ENCODE measurements around the gene PCYOX1L.

PCYOX1L gene

GRCh38 chr5:149357370-149358293 is at the start of gene PCYOX1L:
Gene PCYOX1L, plus strand, starts transcription at chr5:149358046. Its CDS starts 23 bp downstream, at chr5:149358069.
- DNase-seq = peak; percentile 97

GRCh38 chr5:149309354-149309753 is 48.5 kb upstream of the PCYOX1L start:
- no peak for DNase-seq

- DNase-seq = no peak
Observed at GRCh38 chr5:149310488-149310887, 47.4 kb upstream of the PCYOX1L start.

- DNase-seq = no peak
Observed at GRCh38 chr5:149310947-149311658, 46.7 kb upstream of the PCYOX1L start.

GRCh38 chr5:149313151-149313841 is 44.5 kb upstream of the PCYOX1L start:
- peak; percentile 43 for DNase-seq

GRCh38 chr5:149314571-149315111 is 43.2 kb upstream of the PCYOX1L start:
- DNase-seq = no peak

- DNase-seq = no peak
Observed at GRCh38 chr5:149315753-149316152, 42.1 kb upstream of the PCYOX1L start.

- DNase-seq = no peak
Observed at GRCh38 chr5:149317281-149318048, 40.4 kb upstream of the PCYOX1L start.

GRCh38 chr5:149319174-149319573 is 38.7 kb upstream of the PCYOX1L start:
- no peak for DNase-seq

- peak; percentile 71 for DNase-seq
Observed at GRCh38 chr5:149320791-149321330, 37.0 kb upstream of the PCYOX1L start.

GRCh38 chr5:149322518-149322917 is 35.3 kb upstream of the PCYOX1L start:
- no peak for DNase-seq

- DNase-seq = no peak
Observed at GRCh38 chr5:149323210-149323609, 34.6 kb upstream of the PCYOX1L start.

GRCh38 chr5:149323621-149324205 is 34.1 kb upstream of the PCYOX1L start:
- no peak for DNase-seq

GRCh38 chr5:149324641-149325040 is 33.2 kb upstream of the PCYOX1L start:
- DNase-seq = no peak

- DNase-seq = no peak
Observed at GRCh38 chr5:149325166-149325735, 32.6 kb upstream of the PCYOX1L start.

GRCh38 chr5:149325894-149326293 is 32.0 kb upstream of the PCYOX1L start:
- DNase-seq = no peak

GRCh38 chr5:149326611-149327010 is 31.2 kb upstream of the PCYOX1L start:
- no peak for DNase-seq

GRCh38 chr5:149328177-149328576 is 29.7 kb upstream of the PCYOX1L start:
- DNase-seq = no peak

GRCh38 chr5:149333711-149334443 is 24.0 kb upstream of the PCYOX1L start:
- DNase-seq = no peak

- peak; percentile 57 for DNase-seq
Observed at GRCh38 chr5:149337736-149338135, 20.1 kb upstream of the PCYOX1L start.

All from NCI-H774 (cell line).